ENCODE data around the gene ZNF608.
A peak's percentile ranks its signal among the peaks of the same experiment; 100 is the strongest.

Gene ZNF608

GRCh38 chr5:124719113-124719967, 27.1 kb downstream of the ZNF608 start:
- no peak for DNase-seq (ENCODE audit: low spot score)

DNA sequence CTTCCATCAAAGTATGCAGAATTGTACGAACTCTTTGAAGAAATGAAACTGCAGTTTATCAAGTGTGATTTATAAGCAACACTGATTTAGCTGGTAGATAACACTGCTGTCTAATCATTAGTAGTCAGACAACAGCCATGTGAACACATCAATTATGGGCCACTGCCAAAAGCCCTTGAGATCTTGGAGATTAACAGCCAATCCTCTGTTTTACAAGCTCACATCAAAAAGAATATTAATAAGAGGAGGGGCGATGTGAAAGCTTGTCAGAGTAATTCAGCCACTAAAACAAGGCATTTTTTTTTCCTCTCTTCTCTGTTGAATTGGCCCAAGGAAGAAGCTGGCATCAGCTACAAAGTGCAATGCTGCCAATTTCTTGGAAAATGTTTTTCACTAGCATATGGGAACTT, 28.1 kb downstream of the ZNF608 start:
- DNase-seq (ENCODE audit: low spot score), result no peak

GRCh38 chr5:124716169-124716568, 30.3 kb downstream of the ZNF608 start:
- no peak for DNase-seq (ENCODE audit: low spot score)

DNA sequence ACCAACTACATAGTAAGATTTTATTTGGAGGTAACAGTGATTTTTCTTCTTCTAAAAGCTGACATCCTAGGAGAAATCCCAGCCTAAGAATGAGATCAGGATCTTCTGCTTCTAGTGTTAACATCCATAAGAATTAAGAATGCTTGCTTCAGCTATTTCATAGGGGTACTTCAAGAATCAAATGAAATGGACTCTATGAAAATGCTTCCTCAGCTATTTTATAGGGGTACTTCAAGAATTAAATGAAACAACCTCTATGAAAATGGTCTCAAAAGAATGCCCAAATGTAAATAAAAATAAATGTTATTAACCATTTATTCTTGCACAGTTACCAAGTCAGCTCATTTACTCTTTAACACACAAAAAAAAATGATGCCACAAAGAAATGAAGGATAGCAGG, 31.5 kb downstream of the ZNF608 start:
- no peak for DNase-seq (ENCODE audit: low spot score)

DNA sequence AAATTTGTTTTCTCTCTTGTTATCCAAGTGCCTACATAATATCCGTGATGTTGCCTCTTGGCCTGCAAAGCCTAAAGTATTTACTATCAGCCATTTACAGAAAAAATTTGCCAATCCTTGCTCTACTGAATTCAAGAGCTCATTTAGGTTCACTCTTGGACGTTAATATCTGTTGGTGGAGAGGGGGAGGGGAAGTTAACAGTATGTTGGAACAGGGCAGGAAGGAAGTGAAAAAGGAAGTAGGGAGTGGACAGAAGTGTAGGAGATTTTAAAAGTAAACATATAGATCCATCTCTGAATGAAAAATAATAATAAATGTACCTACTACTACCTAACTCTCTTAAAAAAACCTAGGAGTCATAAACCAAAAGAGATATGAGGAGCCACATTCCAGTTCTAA, 32.8 kb downstream of the ZNF608 start:
- DNase-seq (ENCODE audit: low spot score), result no peak

DNA sequence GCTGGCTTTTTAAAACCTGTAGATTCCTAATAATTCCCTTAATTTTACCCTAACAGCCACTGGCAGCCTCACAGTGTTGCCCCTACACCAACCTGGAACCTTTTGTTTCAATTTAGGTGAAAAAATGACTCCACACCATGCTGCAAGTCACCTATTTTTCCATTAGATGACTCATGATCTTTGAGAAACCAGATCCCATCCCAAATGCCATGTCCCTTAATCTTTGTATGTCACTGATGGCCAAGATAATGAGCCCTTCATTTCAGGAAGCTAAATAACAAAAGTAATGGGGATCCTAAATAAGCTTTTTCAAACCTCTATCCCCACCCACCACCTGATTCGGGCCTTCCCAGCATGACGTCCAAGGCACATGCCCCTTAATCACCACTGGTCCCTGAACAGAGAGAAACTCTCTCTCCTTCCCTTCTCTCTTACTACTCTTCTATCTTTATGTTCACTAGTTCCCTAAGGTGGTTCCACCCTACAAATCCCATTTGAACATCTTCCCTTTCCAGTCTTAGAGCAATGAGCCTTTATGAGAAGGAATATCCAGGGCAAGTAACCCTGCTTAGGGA, 33.6 kb downstream of the ZNF608 start:
- no peak for DNase-seq (ENCODE audit: low spot score)

DNA sequence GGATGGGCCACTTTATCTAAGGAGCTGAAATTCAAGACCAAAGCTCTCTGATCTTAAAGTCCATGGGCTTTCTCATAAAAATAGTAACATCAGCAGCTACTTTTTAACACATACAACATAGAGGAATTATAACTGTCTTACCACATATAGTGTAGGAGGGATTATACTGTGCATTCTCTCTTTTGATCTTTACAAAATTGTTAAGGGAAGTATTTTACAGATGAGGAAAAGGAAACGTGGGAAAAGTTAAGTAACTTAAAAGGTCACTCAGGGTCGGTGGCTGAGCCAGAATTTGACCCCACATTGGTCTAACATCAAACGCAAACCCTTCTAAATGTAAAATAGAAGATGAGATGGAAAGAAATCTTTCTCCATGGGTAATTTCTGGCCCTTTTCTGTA, 38.4 kb downstream of the ZNF608 start:
- DNase-seq (ENCODE audit: low spot score), result no peak

DNA sequence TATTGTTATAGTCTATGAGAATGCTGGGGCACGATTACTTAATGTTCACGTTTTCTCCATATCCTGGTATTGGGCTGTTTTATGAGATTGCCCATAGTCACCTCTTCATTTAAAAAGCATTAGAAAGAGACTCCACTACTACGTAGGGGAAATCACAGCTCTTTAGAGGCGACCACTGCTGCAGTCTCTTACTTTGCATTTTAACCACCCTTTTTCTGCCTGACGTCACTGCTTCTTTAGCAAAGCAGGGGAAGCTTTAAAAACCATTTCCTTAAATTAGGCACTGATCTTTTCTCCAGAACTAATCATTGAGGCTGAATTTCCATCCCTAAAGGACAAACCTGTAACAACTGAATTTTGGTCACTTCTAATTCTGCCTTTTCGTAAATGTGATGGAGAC, 38.9 kb downstream of the ZNF608 start:
- DNase-seq (ENCODE audit: low spot score), result no peak

DNA sequence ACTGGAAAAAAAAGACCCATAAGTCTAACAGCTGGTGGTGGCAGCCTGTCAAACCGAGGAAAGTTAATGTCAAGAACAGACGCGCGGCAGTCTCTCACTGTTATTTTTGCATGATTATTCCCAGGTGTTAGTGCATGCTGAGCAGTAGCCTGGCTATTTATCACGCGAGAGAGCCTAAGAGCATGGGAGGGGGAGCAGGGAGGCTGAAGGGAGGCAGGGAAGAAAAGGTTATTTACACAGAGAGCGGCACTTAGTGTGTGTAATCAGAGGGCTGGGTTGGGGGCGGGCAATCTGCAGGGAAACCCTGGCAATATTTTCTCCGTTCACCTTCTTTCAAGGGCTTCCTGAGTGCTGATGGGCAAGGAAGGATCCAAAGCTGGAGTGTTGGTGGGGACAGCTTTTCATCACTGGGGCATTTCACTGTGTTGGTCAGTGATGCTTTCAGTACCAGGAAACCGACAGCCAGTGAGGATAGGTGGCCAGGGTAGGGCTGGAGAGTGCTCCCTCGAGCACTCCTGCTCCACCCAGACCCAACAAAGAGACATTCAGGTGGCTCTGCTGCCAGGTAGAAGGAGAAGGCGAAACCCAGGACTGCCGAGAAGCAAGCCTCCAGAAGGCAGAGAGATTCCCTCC, 39.6 kb downstream of the ZNF608 start:
- DNase-seq (ENCODE audit: low spot score), result peak; percentile 33

DNA sequence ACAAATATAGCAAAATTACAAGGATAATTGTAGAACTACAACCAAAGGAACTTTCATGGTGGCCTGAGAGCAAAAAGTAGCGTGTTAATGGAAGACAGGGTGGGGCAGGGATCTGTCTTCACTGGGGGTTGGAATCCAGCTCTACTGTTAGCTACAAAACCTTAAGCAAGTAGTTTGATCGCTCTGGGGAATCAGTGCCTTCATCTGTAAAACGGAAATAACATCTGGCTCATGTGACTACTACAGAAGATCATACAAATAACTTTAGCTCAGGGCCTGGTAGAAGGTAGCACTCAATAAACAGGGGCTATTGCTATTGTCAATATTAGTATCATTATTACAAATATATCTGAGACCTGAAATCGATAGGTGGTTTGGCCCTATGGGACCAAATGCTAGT, 40.4 kb downstream of the ZNF608 start:
- DNase-seq (ENCODE audit: low spot score), result no peak

- DNase-seq (ENCODE audit: low spot score), result no peak
These were observed 40.9 kb downstream of the ZNF608 start for GRCh38 chr5:124705577-124705976.

- DNase-seq (ENCODE audit: low spot score), result no peak
These were observed 41.7 kb downstream of the ZNF608 start for GRCh38 chr5:124704594-124705284.

- DNase-seq (ENCODE audit: low spot score), result no peak
These were observed 42.4 kb downstream of the ZNF608 start for GRCh38 chr5:124703995-124704394.

- no peak for DNase-seq (ENCODE audit: low spot score)
These were observed 43.9 kb downstream of the ZNF608 start for GRCh38 chr5:124702525-124702924.

- DNase-seq (ENCODE audit: low spot score), result no peak
These were observed 44.5 kb downstream of the ZNF608 start for GRCh38 chr5:124701873-124702425.

DNA sequence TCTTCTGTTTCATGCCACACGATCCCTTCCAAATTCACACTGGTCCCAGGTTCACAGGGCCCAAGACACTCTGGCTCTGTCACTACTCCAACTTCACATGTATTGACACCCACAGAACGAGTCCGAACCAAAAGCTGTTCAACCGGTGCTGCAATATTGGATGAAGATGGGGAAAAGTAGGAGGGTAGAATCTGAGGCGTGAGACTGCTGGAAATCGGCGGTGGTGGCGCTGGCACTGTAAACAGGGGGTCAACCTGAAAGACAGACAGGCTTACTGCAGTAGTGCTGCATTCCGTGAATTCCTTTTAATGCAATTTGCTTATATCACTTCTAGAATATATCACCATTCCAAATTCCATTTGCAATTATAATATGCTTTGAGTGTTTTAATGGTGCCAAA, 45.4 kb downstream of the ZNF608 start:
- DNase-seq (ENCODE audit: low spot score), result no peak

GRCh38 chr5:124700333-124700732, 46.1 kb downstream of the ZNF608 start:
- no peak for DNase-seq (ENCODE audit: low spot score)

- DNase-seq (ENCODE audit: low spot score), result peak; percentile 45
These were observed 47.7 kb downstream of the ZNF608 start for GRCh38 chr5:124698770-124699169.

DNA sequence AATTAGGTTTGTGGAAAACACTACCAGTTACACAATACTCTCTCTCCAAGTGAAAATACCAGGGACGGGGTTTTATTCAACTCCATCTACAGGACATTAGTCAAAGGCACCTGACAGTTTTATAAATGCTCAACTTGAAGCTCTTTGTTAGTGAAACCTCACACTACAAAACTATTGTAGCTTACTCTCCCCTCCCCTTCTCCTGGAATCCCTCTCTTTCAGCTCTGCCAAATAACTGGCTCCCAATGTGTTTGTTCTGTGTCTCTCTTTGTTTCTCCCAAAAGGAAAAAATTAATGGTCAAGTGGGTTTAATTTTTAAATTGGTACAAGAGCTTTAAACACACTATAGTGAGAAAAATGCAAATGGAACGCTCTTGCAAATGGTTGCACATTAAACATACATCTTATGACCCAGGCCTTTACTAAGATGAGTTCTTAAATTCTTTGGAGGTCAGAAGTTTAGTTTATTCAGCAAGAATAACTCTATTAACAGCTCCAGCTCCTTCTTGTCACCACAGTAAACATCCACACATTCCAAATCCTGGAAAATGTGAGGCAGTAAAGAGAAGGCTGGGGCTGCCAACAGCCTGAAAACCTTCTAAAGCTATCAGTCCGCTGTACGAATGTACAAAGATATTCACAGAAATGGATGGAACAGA, 48.4 kb downstream of the ZNF608 start:
- DNase-seq (ENCODE audit: low spot score), result no peak

DNA sequence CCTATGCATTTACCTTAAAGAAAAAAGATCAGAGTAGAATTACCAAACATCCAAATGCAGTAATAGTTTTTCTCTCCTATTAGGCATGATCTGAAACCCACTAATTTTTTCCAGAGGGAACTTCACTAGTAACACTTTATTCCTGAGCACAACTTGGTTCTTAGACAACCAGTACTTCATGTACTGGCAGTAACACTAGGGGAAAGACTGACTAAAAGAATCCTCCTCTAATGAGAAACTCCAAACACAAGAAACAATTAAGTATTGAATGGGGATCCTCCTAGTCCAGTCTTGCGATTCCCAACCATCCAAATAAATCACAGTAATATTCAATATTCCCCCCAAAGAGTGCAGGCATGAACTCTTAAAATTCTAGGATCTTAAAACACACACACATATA, 48.9 kb downstream of the ZNF608 start:
- no peak for DNase-seq (ENCODE audit: low spot score)

DNA sequence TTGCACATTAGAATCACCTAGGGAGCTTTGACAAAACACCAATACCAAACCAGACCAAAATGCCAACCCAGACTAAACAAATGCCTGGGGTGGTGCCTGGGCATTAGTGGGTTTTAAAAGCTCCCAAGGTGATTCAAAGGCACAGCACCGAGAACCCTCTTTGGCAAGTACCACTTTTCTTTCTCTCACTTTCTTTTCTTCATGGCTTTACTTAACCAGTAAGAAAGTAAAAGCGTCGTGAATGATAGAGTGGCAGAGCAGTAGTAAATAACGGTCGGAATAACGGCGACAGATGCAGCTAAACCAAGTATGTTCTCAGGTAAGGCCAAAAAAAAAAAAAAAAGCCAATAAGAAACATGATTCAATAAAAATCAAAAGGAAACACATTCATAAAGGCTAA, 49.5 kb downstream of the ZNF608 start:
- no peak for DNase-seq (ENCODE audit: low spot score)
